ENCODE data around the gene CCDC102A.

GRCh38 chr16:57519796-57520360 is 16.5 kb downstream of the CCDC102A start:
- TF ChIP-seq POLR2A (IDR thresholded peaks at IDR 0.05; ENCODE audit: borderline replicate concordance, extremely low read depth, insufficient read depth, insufficient read length) (no peak), REST (IDR thresholded peaks at IDR 0.05; ENCODE audit: low read depth) (no peak)
- TF ChIP-seq, protein P1, sequence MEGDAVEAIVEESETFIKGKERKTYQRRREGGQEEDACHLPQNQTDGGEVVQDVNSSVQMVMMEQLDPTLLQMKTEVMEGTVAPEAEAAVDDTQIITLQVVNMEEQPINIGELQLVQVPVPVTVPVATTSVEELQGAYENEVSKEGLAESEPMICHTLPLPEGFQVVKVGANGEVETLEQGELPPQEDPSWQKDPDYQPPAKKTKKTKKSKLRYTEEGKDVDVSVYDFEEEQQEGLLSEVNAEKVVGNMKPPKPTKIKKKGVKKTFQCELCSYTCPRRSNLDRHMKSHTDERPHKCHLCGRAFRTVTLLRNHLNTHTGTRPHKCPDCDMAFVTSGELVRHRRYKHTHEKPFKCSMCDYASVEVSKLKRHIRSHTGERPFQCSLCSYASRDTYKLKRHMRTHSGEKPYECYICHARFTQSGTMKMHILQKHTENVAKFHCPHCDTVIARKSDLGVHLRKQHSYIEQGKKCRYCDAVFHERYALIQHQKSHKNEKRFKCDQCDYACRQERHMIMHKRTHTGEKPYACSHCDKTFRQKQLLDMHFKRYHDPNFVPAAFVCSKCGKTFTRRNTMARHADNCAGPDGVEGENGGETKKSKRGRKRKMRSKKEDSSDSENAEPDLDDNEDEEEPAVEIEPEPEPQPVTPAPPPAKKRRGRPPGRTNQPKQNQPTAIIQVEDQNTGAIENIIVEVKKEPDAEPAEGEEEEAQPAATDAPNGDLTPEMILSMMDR (IDR thresholded peaks at IDR 0.05 in 2 of 3, conservative IDR thresholded peaks at IDR 0.05 in 1 of 3; ENCODE audit: borderline replicate concordance in 1 of 3, insufficient read depth in 1 of 3, low read depth in 2 of 3, low read length in 2 of 3): peak; percentile 95 to 99 (median 98)

Measured in HCT116 (cell line).